Measurements from ENCODE around the gene NOVA1.

GRCh38 chr14:26400373-26400772 is 197.5 kb downstream of the NOVA1 start:
- TF ChIP-seq POLR2AphosphoS5 (IDR thresholded peaks at IDR 0.05), result no peak
- TF ChIP-seq, protein P1, sequence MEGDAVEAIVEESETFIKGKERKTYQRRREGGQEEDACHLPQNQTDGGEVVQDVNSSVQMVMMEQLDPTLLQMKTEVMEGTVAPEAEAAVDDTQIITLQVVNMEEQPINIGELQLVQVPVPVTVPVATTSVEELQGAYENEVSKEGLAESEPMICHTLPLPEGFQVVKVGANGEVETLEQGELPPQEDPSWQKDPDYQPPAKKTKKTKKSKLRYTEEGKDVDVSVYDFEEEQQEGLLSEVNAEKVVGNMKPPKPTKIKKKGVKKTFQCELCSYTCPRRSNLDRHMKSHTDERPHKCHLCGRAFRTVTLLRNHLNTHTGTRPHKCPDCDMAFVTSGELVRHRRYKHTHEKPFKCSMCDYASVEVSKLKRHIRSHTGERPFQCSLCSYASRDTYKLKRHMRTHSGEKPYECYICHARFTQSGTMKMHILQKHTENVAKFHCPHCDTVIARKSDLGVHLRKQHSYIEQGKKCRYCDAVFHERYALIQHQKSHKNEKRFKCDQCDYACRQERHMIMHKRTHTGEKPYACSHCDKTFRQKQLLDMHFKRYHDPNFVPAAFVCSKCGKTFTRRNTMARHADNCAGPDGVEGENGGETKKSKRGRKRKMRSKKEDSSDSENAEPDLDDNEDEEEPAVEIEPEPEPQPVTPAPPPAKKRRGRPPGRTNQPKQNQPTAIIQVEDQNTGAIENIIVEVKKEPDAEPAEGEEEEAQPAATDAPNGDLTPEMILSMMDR (IDR thresholded peaks at IDR 0.05), result no peak
